A673 (cell line): ENCODE results near the gene MAP7D2. TPM values are rescaled to one million over a fixed set of nuclear protein-coding genes. Genes with fewer than 3 reads are reported as not detected.

ENCODE experiments used
- BruUV-seq: library from RNA; stranded (reverse); fragments of 400-500 nt; replicated peaks from 2 replicates; lab custom pipeline; 2021; lab: Mats Ljungman, UMichigan
- CTCF ChIA-PET: fragments of 300-600 bp; sonication (Branson Sonifier 250); formaldehyde crosslinking; loops from one replicate; lab custom pipeline; 2022; ENCODE audit warnings: antibody characterized with exemption; lab: Charles Lee
- POLR2A ChIA-PET: fragments of 300-600 bp; sonication (Branson Sonifier 250); formaldehyde crosslinking; loops from one replicate; lab custom pipeline; 2022; ENCODE audit warnings: antibody characterized with exemption; ENCODE audit not compliant: low non-redundant PET; lab: Charles Lee
- DNase-seq: peaks from one replicate; pipeline ENCODE4 v3.0.0-alpha.2; 2015; ENCODE audit warnings: low spot score
- H3K27ac ChIP-seq: fragments of 200-600 bp; sonication (generic); 2 replicates; pipeline ENCODE4 v1.5.1; 2016; ENCODE audit warnings: mixed run types, low read depth, mild to moderate bottlenecking, mixed read lengths, antibody characterized with exemption, low read length; ENCODE audit not compliant: poor library complexity, severe bottlenecking
- H3K27me3 ChIP-seq: fragments of 200-600 bp; sonication (generic); replicated peaks from 2 replicates; pipeline ENCODE4 v1.6.1; 2017; ENCODE audit warnings: mixed run types, low read depth, mild to moderate bottlenecking, mixed read lengths, antibody characterized with exemption, low read length; ENCODE audit not compliant: insufficient read depth, poor library complexity
- H3K36me3 ChIP-seq: fragments of 200-600 bp; sonication (generic); 2 replicates; pipeline ENCODE4 v1.6.1; 2016; ENCODE audit warnings: mixed run types, mild to moderate bottlenecking, mixed read lengths, antibody characterized with exemption, low read length; ENCODE audit not compliant: insufficient read depth, poor library complexity, severe bottlenecking
- H3K4me1 ChIP-seq: fragments of 200-600 bp; sonication (generic); 2 replicates; pipeline ENCODE4 v1.6.1; 2017; ENCODE audit warnings: mixed run types, mild to moderate bottlenecking, mixed read lengths, antibody characterized with exemption, low read length; ENCODE audit not compliant: insufficient read depth, poor library complexity, severe bottlenecking
- H3K4me3 ChIP-seq: fragments of 200-600 bp; sonication (generic); 2 replicates; pipeline ENCODE4 v1.5.1; 2016; ENCODE audit warnings: low read depth, mixed run types, mild to moderate bottlenecking, mixed read lengths, low read length; ENCODE audit not compliant: poor library complexity, severe bottlenecking
- H3K9me3 ChIP-seq: fragments of 200-600 bp; sonication (generic); 2 replicates; pipeline ENCODE4 v1.6.1; 2016; ENCODE audit warnings: mixed run types, low read depth, mild to moderate bottlenecking, mixed read lengths, antibody characterized with exemption, low read length; ENCODE audit not compliant: poor library complexity, severe bottlenecking
- EZH2 ChIP-seq: fragments of 200-600 bp; sonication (generic); IDR thresholded peaks from 2 replicates; pipeline ENCODE4 v1.6.1; 2017; ENCODE audit warnings: borderline replicate concordance, low read depth, mild to moderate bottlenecking, mixed read lengths, antibody characterized with exemption, low read length; ENCODE audit not compliant: poor library complexity, severe bottlenecking
- intact Hi-C: fragments of 100-400 bp; cut with micrococcal nuclease; formaldehyde crosslinking; loops from one replicate; pipeline ENCODE4 v1.10.0; 2022; ENCODE audit not compliant: unreplicated experiment
- total RNA-seq: library from RNA; stranded (reverse); gene quantifications from 2 replicates; pipeline ENCODE4 v1.2.3, GENCODE V29; 2021
- TF ChIP-seq, protein P1 (sequence below): fragments of 300-800, 200-600 bp; sonication (generic); conservative IDR thresholded peaks from 2 replicates; pipeline ENCODE4 v1.5.1; 2017; ENCODE audit warnings: low read depth, mild to moderate bottlenecking, antibody characterized with exemption, low read length, moderate library complexity, mixed read lengths

The MAP7D2 gene
- total RNA-seq, 1 experiment from 2014 or later: 1.2 TPM

- TF ChIP-seq, protein P1, sequence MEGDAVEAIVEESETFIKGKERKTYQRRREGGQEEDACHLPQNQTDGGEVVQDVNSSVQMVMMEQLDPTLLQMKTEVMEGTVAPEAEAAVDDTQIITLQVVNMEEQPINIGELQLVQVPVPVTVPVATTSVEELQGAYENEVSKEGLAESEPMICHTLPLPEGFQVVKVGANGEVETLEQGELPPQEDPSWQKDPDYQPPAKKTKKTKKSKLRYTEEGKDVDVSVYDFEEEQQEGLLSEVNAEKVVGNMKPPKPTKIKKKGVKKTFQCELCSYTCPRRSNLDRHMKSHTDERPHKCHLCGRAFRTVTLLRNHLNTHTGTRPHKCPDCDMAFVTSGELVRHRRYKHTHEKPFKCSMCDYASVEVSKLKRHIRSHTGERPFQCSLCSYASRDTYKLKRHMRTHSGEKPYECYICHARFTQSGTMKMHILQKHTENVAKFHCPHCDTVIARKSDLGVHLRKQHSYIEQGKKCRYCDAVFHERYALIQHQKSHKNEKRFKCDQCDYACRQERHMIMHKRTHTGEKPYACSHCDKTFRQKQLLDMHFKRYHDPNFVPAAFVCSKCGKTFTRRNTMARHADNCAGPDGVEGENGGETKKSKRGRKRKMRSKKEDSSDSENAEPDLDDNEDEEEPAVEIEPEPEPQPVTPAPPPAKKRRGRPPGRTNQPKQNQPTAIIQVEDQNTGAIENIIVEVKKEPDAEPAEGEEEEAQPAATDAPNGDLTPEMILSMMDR: no peak
- TF ChIP-seq EZH2: no peak
These were observed 45.1 kb downstream of the MAP7D2 start for GRCh38 chrX:20071511-20072079.

GRCh38 chrX:20067709-20068561 lies 48.8 kb downstream of the MAP7D2 start:
- BruUV-seq: no TSS peak
- no peak overlapping the region for H3K27ac ChIP-seq
- peaks cover 7% of the 10 kb centered on the region for H3K4me1 ChIP-seq
- intact Hi-C loops: loop anchor here (2.0 to 10.0 kb wide), 4 partner anchors 161 to 686 kb away; no protein-coding TSS in a partner anchor
- H3K4me3 ChIP-seq: no peak overlapping the region
- H3K9me3 ChIP-seq: no peaks in the 10 kb centered on the region
- DNase-seq: peak; percentile 65
- H3K36me3 ChIP-seq: no peaks in the 10 kb centered on the region
- CTCF ChIA-PET: interaction anchor here (2.2 kb wide), 1 partner anchor 163 kb away, joined by 19 read pairs; no protein-coding TSS in a partner anchor
- POLR2A ChIA-PET: no interaction called here
- TF ChIP-seq EZH2: no peak
- TF ChIP-seq, protein P1: no peak
- H3K27me3 ChIP-seq: no peaks in the 10 kb centered on the region

More at GRCh38 chrX:20071511-20072079, 45.1 kb downstream of the MAP7D2 start:
- Histone ChIP-seq H3K9me3 (no peaks in the 10 kb centered on the region), H3K27me3 (no peaks in the 10 kb centered on the region), H3K4me3 (no peak overlapping the region), H3K27ac (no peak overlapping the region), H3K36me3 (no peaks in the 10 kb centered on the region), H3K4me1 (peaks cover 7% of the 10 kb centered on the region)
- intact Hi-C loops: no loop called here
- BruUV-seq: no TSS peak
- DNase-seq: no peak
- CTCF ChIA-PET: no interaction called here
- POLR2A ChIA-PET: no interaction called here

- Histone ChIP-seq H3K4me1 (peaks cover 7% of the 10 kb centered on the region), H3K4me3 (no peak overlapping the region), H3K27me3 (no peaks in the 10 kb centered on the region), H3K27ac (no peak overlapping the region), H3K9me3 (no peaks in the 10 kb centered on the region), H3K36me3 (no peaks in the 10 kb centered on the region)
- no TSS peak for BruUV-seq
- peak; percentile 66 for DNase-seq
- POLR2A ChIA-PET: no interaction called here
- TF ChIP-seq, protein P1: peak; percentile 65
- TF ChIP-seq EZH2: no peak
- intact Hi-C loops: loop anchor here (2.0 to 10.0 kb wide), 4 partner anchors 160 to 685 kb away; no protein-coding TSS in a partner anchor
- CTCF ChIA-PET: interaction anchor here (2.2 kb wide), 1 partner anchor 162 kb away, joined by 19 read pairs; no protein-coding TSS in a partner anchor
These were observed 49.6 kb downstream of the MAP7D2 start for GRCh38 chrX:20066968-20067708.
